Ovary (tissue), 9 donors: ENCODE data around the gene HSPE1. TPM values are rescaled to one million over a fixed set of nuclear protein-coding genes. Genes with fewer than 3 reads are reported as not detected.

Source experiments
- DNase-seq, 5 donors: peaks; one replicate each; pipeline ENCODE4 v3.0.0-alpha.2; 2019 to 2020
- H3K27ac ChIP-seq, 2 donors: fragments of 200-600 bp; one replicate each; pipeline versions ENCODE4 v1.5.1 to v1.8.0; 2019 to 2022
- H3K27me3 ChIP-seq: fragments of 200-600 bp; one replicate; pipeline ENCODE4 v1.8.0; 2022
- H3K36me3 ChIP-seq: fragments of 200-600 bp; sonication (generic); one replicate; pipeline ENCODE4 v1.5.1; 2019
- H3K4me1 ChIP-seq: one replicate; pipeline ENCODE4 v1.8.1; 2013; ENCODE audit warnings: mild to moderate bottlenecking, moderate library complexity; ENCODE audit not compliant: insufficient read depth
- H3K4me3 ChIP-seq: fragments of 200-600 bp; sonication (generic); one replicate; pipeline ENCODE4 v1.5.1; 2017
- H3K9me3 ChIP-seq, 2 donors: fragments of 200-600 bp in 1 of 2; sonication (generic) in 1 of 2; one replicate each; pipeline versions ENCODE4 v1.5.1 to v1.8.1; 2013 to 2019; ENCODE audit warnings: mild to moderate bottlenecking in 1 of 2, moderate library complexity in 1 of 2
- EP300 ChIP-seq: sonication (generic); formaldehyde crosslinking; IDR thresholded peaks from one replicate; pipeline ENCODE4 v1.6.1; 2017; ENCODE audit warnings: antibody characterized with exemption
- POLR2A ChIP-seq: fragments of 450-650 bp; IDR thresholded peaks from one replicate; pipeline ENCODE4 v1.6.1; 2017; ENCODE audit warnings: antibody characterized with exemption, mild to moderate bottlenecking, moderate library complexity
- WGBS, 3 donors: extraction: QIAGEN DNeasy Blood & Tissue Kit in 1 of 3; methylation state at CpG; one replicate each; pipeline versions ENCODE4 v1.1.5 to v1.1.7; 2013 to 2017; 5-methylcytosine and 5-hydroxymethylcytosine counted together
- intact Hi-C, 4 donors: fragments of 100-400 bp; cut with DNase I; formaldehyde crosslinking; loops; one replicate each; pipeline versions ENCODE4 v1.11.0 to v1.15.1; 2022 to 2023
- polyA plus RNA-seq, 2 donors: library from polyadenylated mRNA; stranded (reverse); fragments of 200-250 nt in 1 of 2; fragments of 350-450 nt in 1 of 2; fragmentation: Illumina TruSeq in 1 of 2; extraction: RNeasy Lipid Tissue Mini Kit (QIAGEN cat#74804) in 1 of 2; gene quantifications; one replicate each; pipeline ENCODE4 v1.2.3, GENCODE V29; 2013 to 2014
- total RNA-seq, 7 donors: library from RNA; depleted of rRNA in 2 of 7; stranded (reverse); fragments of >200 nt in 2 of 7; fragmentation: NEBNext Ultra II Directional in 3 of 7; extraction: Animal tissue kit (Norgen Biotek cat#: 25700) in 3 of 7; gene quantifications; one replicate each; pipeline versions ENCODE4 v1.1.0 to v1.2.4, GENCODE V29; 2016 to 2023
- TF ChIP-seq, protein P1 (sequence below), 3 donors: fragments of 450-650 bp in 2 of 3; fragments of 200-600 bp in 1 of 3; IDR thresholded peaks; one replicate each; pipeline versions ENCODE4 v1.5.1 to v1.8.0; 2016 to 2022; ENCODE audit warnings: antibody characterized with exemption in 3 of 3, mild to moderate bottlenecking in 1 of 3
- donor health status: DM: no; HTN: no; CAD: no; lungs with moderate emphysema.
- donor health status: DM: no; HTN: no; CAD: no.
- donor health status: Bipolar disorder and iron deficiency.
- donor health status: DM: yes; HTN: yes; CAD: no.
- donor health status: DM: no; HTN: no; CAD: no.
- donor health status: DM: yes; HTN: yes; CAD: no.

The HSPE1 gene
- total and polyA plus RNA-seq, 9 donors, result 57.8 to 128 (median 69.5) TPM

DNA sequence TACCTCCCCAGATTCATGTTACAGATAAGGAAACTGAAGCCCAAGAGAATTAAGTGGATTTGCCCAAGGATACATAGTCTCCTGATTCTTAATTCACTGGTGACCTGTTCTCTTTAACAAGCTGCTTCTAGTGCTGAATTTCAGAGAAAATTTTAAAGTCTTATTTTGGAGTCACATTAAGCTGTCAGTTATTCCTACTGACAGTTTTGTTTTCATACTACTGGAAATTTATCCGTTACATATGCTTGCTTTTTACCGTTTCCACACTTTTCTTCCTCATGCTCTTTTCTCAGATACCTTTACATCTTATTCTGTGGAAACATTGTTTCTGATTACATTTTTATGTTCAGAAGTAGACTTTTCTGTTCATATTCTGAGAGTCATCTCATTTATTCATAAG is 17.0 kb downstream of the HSPE1 start:
- no peak overlapping the region for H3K27ac ChIP-seq
- H3K36me3 ChIP-seq, result no peaks in the 10 kb centered on the region
- 24 to 28% (median 25%) methylated on average over 2 of the region's 2 CpGs for WGBS, 3 donors
- intact Hi-C loops, result loop anchor here in 1 of 4 donors (10.0 kb wide), 1 partner anchor 188 kb away; the partner anchor contains the start of gene MARS2
- peak overlapping the region; percentile 81 for H3K4me3 ChIP-seq
- peaks cover 5% of the 10 kb centered on the region for H3K4me1 ChIP-seq
- DNase-seq, result no peak
- no peaks in the 10 kb centered on the region for H3K9me3 ChIP-seq
- no peak for TF ChIP-seq EP300
- TF ChIP-seq POLR2A, result no peak
- TF ChIP-seq, protein P1, sequence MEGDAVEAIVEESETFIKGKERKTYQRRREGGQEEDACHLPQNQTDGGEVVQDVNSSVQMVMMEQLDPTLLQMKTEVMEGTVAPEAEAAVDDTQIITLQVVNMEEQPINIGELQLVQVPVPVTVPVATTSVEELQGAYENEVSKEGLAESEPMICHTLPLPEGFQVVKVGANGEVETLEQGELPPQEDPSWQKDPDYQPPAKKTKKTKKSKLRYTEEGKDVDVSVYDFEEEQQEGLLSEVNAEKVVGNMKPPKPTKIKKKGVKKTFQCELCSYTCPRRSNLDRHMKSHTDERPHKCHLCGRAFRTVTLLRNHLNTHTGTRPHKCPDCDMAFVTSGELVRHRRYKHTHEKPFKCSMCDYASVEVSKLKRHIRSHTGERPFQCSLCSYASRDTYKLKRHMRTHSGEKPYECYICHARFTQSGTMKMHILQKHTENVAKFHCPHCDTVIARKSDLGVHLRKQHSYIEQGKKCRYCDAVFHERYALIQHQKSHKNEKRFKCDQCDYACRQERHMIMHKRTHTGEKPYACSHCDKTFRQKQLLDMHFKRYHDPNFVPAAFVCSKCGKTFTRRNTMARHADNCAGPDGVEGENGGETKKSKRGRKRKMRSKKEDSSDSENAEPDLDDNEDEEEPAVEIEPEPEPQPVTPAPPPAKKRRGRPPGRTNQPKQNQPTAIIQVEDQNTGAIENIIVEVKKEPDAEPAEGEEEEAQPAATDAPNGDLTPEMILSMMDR (IDR thresholded peaks at IDR 0.05), result no peak
- H3K27me3 ChIP-seq, result no peaks in the 10 kb centered on the region

GRCh38 chr2:197538412-197538811 is 38.2 kb downstream of the HSPE1 start:
- intact Hi-C loops, result no loop called here
- H3K36me3 ChIP-seq, result no peaks in the 10 kb centered on the region
- DNase-seq, result no peak

DNA sequence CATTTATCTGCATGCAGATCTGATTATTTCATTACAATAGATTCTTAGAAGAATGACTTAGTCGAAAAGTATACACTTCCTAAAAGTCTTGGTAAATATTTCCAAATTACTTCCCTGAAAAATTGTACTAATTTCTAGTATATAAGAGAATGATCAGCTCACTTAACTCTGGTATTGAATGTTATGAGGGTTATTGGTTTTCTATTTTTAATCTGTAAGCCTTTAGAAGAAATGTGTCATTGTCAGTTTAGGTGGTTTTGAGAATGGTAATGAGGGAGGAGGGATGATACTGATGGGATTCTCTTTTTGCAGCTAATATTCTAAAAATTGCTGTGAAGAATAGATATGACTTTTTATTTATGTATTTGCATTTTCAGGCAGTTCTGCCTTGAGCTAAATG is 39.6 kb downstream of the HSPE1 start:
- intact Hi-C loops, result no loop called here
- H3K27ac ChIP-seq, result no peak overlapping the region
- H3K9me3 ChIP-seq, result no peaks in the 10 kb centered on the region
- no peaks in the 10 kb centered on the region for H3K27me3 ChIP-seq
- no peaks in the 10 kb centered on the region for H3K4me1 ChIP-seq
- no peaks in the 10 kb centered on the region for H3K36me3 ChIP-seq
- no peak overlapping the region for H3K4me3 ChIP-seq
- no peak for DNase-seq
- TF ChIP-seq POLR2A (no peak), EP300 (no peak)
- TF ChIP-seq, protein P1 (IDR thresholded peaks at IDR 0.05), result no peak
- WGBS, 3 donors, result 80 to 84% (median 82%) methylated on average over 1 of the region's 1 CpG

More at GRCh38 chr2:197538412-197538811, 38.2 kb downstream of the HSPE1 start:
- Histone ChIP-seq H3K27me3 (no peaks in the 10 kb centered on the region), H3K4me1 (no peaks in the 10 kb centered on the region), H3K27ac (no peak overlapping the region), H3K4me3 (no peak overlapping the region), H3K9me3 (no peaks in the 10 kb centered on the region)
- WGBS, 3 donors, result 40 to 55% (median 42%) methylated on average over 2 of the region's 2 CpGs
- TF ChIP-seq POLR2A (no peak), EP300 (no peak)
- TF ChIP-seq, protein P1 (IDR thresholded peaks at IDR 0.05), result no peak

- no peak overlapping the region for H3K27ac ChIP-seq
- WGBS, 3 donors, result 81 to 89% (median 83%) methylated on average over 3 of the region's 3 CpGs
- H3K9me3 ChIP-seq, result no peaks in the 10 kb centered on the region
- no peaks in the 10 kb centered on the region for H3K4me1 ChIP-seq
- TF ChIP-seq EP300 (no peak), POLR2A (no peak)
- TF ChIP-seq, protein P1 (IDR thresholded peaks at IDR 0.05), result no peak
- H3K27me3 ChIP-seq, result no peaks in the 10 kb centered on the region
- intact Hi-C loops, result no loop called here
- no peak overlapping the region for H3K4me3 ChIP-seq
- no peak for DNase-seq
- no peaks in the 10 kb centered on the region for H3K36me3 ChIP-seq
Measured at GRCh38 chr2:197543206-197543605, 43.0 kb downstream of the HSPE1 start.
